Measurements from ENCODE around the gene RNF17.
"Not testable (repeated sequence)": the region's sequence is repeated elsewhere in the genome, so short reads cannot be mapped to it uniquely, and the experiment has no call there.

- TF ChIP-seq POLR2AphosphoS5, POLR2A, CTCF, EP300 (IDR thresholded peaks at IDR 0.05): not testable (repeated sequence)
Observed at GRCh38 chr13:24837528-24837927, 73.6 kb downstream of the RNF17 start.

Data from stomach (tissue), 4 donors.